SHP77 treated with DMSO at 0.1 percent for 48 hours (cell line): ENCODE results near the gene TMEM127.

Experiments used
- DNase-seq: peaks from one replicate; lab custom pipeline; 2025; lab: John Stamatoyannopoulos, UW

The TMEM127 gene

DNA sequence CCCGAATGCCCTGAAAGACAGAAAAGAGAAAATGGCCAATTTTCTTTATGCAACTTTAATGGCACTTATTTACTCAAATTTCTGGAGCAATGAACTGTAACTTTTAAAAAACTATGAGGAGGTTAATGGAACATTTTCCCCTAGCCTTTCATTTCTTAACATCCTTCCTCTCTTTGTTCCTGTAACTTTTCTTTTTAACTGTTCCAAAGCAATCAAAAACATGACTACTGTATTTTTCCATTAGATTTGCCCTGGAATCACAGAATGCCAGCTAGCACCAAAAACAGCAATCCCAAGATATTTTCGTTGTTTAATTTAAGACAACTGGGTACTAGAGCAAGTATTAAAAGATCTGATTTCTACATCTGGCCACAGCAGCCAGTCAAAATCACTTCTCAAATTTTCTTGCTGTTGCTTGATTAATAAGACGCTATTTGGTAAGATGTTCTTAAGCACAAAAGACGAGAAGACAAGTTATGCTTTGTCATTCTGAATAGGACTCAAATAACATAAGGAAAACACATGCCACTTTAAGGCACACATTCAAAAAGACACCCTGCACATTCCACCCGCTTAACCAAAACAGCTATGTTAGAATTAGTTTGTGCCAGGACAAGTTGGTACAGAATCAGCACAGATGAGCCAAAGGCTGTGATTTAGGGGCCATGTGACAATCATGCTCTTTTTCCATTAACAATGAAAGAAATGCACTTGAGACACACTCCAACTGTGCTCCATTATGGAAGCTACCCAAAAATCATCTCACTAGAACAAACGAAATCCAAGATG, 60.8 kb downstream of the TMEM127 start:
- no peak for DNase-seq

DNA sequence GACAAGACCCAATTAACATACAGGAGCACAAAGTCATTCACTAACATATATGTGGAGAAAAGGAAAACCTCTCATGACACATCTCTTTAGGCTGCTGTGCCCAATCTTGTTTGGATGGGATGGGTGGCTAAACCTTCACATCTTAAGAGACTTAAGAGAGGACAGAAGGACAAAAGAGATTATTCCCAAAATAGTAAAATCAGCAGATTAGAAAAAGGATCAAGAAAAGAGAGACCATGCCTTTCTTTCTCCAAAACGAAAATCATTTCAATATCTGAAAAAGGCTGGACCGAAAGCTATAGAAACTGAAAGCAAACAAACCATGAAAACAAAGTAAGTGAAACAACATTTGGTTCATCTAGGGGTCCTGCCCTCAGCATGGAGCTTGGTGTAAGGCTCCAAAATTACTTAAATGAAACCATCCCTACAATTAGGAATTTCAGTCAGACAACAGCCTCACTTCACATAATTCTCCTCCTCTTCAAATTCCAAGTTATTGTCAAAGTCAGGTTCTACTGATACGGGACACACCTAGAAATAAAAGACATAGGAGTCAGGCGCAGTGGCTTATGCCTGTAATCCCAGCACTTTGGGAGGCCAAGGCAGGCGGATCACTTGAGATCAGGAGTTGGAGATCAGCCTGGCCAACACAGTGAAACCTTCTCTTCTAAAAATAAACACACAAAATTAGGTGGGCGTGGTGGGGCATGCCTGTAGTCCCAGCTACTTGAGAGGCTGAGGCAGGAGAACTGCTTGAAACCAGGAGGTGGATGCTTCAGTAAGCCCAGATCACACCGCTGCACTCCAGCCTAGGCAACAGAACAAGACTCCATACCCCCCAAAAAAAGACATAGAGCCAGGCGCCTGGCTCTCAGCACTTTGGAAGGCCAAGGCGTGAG, 62.4 kb downstream of the TMEM127 start:
- no peak for DNase-seq

DNA sequence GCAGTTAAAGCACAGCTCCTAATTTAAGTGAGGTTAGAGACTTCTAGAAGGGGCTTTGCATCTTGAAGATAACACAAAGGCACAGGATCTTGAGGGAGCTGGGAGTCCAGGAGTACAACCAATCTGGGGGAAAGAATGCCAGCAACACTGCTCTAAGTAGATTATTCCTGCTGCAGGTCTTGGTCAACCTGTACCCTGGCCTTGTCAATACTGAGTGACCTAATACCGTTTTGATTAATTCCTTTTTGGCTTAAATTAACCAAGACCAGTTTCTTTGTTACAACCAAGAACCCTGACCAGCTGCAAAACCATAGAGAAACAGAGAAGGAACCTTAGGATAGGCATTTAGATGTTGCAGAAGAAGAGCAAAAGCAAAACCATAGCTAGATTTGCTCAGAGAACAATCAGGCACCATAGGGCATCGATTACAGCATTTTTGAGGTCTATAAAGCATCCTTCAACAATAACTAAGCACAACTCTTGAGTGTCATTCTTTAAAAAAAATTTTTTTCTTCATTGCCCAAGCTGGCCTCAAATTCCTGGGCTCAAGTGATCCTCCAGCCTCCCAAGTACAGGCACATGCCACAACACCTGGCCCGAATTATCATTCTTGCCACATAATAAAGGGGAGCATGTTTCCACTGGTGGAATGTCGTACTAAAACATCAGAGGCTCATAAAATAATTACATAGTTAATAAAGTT, 63.5 kb downstream of the TMEM127 start:
- DNase-seq: no peak

DNA sequence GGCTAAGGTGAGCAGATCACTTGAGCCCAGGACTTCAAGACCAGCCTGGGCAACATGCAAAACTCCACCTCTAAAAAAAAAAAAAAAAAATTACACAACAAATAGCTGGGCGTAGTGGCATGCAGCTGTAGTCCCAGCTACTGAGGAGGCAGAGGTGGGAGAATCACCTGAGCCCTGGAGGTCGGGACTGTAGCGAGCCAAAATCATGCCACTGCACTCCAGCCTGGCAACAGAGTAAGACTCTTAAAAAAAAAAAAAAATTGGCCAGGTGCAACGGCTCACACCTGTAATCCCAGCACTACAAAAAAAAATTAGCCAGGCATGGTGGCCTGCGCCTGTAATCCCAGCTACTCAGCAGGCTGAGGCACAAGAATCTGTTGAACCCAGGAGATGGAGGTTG, 64.5 kb downstream of the TMEM127 start:
- no peak for DNase-seq

DNA sequence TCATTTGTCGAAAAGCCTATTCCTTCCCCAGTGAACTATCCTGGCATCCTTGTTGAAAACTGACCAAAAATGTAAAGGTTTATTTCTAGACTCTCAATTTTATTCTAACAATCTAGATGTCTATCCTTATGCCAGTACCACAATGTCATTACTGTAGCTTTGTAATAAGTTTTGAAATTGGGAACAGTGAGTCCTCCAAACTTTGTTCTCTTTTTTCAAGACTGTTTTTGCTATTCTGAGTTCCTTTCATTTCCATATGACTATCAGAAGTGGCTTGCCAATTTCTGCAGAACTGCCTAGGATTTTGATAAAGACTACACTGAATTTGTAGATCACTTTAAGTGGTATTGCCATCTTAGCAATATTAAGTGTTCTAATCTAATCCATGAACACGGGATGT, 66.9 kb downstream of the TMEM127 start:
- DNase-seq: no peak
